HG03342 (cell line): Measurements from ENCODE around the gene PMEL.

Experiments
- ATAC-seq: cut with Tn5 transposase; IDR thresholded peaks from one replicate; pipeline ENCODE4 v1.9.1; 2021; ENCODE audit warnings: mild to moderate bottlenecking, moderate library complexity; ENCODE audit not compliant: unreplicated experiment

Gene PMEL

DNA sequence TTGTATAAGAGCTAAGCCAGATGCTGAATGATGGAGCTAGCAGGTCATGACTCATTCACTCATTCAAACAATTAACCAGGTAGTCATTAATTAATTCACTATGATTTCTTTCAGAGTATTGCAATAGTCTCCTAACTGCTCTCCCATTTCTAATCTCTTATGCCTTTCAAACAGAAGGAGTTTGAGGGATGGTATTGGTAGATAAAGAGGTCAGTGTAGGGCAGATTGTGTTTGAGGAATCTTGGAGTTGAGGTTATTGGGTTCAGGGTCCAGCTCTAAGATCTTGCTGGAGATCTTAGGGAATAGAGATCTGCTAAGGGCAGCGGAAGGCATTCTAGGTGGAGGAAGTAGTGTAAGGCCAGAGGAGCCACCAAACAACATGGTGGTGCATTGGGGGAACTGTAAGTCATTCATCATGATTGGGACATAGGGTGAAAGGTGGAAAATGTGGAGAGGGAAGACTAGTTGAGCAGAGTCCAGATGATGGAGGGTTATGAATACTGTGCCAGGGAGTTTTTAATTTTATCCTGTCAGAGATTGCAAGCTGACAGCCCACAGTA lies 23.2 kb downstream of the PMEL start:
- no peak for ATAC-seq

DNA sequence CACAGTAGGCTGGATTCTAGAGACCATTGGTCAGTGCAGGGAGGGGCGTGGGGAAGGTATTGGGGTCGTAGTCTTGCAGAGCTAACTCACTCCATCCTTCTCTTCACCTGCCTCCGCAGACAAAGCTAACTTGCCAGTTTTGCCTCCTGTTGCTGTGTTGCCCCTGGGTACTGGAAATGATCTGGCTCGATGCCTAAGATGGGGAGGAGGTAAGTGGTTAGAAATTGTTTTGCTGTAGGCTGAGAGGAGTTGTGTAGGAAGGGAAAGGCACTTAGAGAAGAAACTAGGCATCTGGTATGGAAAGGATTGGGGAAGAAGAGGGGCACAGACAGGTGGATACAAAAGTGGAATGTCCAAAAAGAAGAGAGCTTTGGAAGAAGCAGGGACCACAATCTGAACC lies 23.8 kb downstream of the PMEL start:
- no peak for ATAC-seq

DNA sequence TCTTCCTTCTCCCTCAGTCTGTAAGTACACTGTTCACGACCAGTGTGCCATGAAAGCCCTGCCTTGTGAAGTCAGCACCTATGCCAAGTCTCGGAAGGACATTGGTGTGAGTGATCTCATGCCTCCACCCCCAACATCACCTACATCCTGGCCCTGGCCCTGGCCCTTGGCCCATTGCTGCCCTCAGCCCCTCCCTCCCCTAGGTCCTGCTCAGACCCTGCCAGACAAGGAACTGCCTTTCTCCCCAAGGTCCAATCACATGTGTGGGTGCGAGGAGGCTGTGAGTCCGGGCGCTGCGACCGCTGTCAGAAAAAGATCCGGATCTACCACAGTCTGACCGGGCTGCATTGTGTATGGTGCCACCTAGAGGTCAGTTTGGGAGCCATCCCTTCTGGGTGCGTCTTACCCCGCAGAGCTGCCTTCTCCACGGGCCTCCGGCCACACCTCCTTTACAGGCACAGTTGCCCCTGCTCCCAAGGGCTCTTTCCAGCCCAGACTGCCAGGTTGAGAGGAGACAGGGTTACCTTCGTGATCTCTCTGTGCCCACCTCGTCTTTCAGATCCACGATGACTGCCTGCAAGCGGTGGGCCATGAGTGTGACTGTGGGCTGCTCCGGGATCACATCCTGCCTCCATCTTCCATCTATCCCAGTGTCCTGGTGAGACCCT lies 25.6 kb downstream of the PMEL start:
- ATAC-seq = peak; percentile 99

DNA sequence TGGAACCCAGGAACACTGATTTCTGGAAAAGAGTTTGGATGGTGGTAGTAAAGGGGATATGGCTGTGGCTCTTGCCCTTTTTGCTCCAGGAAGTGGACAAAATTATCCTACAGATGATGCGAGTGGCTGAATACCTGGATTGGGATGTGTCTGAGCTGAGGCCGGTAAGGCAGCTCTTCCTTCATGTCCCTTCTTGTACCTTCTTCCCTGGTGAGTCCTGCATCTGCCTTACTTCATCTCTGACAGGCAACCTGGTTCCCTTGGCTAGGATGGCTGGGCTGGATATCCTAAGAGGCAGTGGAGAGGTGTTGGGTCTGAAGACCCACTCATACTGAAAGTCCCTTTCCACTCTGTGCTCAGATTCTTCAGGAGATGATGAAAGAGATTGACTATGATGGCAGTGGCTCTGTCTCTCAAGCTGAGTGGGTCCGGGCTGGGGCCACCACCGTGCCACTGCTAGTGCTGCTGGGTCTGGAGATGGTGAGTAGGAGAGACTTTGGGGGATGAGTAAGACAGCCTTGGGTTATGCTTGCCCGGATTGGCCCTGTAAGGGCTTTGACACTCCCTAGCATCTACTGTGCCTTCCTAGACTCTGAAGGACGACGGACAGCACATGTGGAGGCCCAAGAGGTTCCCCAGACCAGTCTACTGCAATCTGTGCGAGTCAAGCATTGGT lies 26.9 kb downstream of the PMEL start:
- ATAC-seq = no peak

DNA sequence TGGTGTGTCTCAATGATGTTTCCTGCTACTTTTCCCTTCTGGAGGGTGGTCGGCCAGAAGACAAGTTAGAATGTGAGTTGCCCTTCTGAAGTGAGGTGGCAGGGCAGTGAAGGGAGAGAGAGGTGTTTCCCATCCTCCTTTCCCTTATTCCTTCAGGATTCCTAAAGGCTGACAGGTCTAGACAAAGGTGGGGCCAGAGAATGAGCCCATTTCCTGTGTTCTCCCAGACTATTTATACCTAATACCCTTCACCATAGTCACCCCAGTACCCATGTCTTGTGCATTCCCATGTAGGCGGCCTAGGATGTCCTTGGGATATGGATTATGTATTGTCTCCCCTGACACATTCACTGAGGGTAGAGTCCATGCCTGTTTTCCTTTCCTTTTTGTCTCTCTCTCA lies 27.9 kb downstream of the PMEL start:
- no peak for ATAC-seq

DNA sequence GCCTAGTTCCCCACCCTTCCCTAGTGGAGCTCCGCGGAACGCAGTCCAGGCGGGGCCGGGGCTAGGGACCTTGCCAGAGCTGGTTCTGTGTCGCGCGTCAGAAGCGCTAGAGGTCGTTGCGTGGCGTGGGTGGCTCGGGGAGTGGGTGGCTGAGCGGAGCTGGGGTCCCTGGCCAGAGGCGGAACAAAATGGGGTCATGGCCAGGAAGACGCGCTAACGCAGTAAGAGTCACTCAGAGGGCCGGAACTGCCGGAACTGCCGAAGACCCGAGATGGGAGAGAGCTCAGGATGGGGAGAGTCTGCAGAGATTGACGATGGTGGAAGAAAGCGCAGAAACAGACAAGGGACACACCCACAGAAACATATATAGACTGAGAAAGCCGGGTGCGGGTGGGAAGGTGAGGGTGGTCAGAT lies 30.1 kb downstream of the PMEL start:
- no peak for ATAC-seq

DNA sequence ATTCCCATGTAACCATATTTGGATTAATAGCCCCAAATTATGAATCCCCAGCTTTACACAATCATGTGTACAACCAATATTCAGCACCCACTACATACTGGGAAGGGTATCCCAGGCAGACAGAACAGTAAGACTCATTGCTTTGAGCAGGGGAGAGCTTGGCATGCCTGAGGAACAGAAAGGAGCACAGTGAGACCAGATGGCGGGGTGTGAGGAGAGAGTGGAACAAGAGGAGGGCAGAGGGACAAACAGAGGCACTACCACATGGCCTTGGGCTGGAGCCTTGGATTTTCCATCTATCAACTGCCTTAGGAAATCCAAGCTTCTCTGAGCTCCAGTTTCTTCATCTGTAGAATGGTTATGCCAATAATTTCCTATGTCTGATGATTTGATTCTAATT lies 31.1 kb downstream of the PMEL start:
- no peak for ATAC-seq

DNA sequence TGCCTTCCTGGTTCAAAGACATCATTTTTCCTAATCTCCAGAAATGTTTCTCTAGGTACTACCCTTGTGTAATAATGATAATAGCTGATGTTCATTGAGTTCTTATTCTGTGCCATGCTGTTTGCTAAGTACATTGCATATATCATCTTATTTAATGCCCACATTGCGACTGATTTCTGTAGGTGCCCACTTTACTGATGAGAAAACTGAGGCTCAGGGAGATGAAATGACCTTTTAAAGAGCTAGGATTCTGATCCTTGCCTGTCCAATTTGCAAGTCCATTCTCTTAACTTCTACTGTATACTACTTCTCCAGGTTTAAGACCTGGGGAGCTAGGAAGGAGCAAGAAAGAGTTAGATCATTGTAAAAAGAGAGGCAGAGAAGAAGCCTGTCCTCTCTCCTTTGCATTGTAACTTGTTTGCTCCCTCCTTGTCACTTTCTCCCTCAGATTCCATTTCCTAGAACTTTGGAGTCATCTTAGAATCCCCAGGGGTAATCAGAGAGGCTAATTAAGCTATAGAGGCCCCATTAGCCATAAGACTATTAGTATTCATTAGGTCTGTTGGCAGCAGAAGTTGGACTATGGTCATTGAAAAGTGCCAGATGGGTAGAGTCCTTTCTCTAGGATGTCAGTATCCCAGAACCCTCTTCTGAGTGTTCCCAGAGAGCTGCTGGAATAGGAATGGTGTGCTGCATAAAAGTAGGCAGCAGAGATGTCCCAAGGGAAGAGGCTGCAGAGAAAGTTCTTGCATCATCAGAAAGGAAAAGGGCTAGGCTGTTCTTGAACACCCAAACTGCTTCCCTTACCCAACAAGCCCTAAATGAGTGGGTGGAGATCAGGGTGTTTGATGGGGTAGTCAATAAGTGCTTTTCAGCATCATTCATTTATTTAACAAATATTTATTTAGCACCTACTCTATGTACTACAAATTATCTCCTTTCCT lies 31.8 kb downstream of the PMEL start:
- no peak for ATAC-seq

DNA sequence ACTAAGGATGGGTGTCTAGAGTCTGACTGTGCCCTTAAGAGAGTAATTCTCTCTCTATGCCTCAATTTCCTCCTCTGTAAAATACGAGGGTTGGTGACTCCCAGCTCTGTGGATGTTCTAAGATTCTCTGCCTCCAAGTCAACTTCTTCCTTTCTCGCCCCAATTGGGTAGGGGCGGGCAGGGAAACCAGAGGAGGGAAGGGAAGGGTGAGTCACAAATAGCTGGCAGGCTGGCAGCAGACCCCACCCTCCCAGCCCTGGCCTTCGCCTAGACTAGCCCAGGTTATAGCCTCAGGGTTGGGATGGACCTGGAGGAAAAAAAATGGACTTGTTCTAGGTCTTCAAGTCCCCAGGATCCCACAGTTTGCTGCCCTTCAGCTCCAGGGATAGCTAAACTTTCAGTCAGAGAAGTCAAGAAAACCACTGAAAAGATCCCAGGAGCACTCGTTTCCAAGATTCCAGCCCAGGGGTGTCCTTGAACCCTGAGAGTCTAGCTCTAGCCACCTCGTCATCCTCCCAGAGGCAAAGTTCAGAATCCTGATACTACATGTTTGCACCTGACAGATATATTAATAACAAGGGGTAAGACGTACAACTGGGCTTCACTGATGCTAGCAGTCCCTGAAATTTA lies 32.6 kb downstream of the PMEL start:
- ATAC-seq = no peak

DNA sequence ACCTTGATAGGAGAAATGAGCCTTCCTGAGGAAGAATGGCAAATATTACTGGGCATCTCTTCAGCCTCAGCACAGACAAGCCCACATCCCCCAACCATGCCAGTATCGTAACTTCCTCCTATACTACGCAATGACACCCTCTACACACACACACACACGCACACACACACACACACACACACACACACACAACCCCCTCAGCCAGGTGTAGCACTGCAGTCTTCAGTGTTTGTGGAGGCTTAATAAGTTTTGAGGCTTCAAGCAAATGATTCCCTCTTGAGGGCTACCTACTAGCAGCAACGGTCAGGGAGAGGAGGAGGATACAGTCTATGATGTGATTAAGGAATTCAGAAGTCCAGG lies 33.3 kb downstream of the PMEL start:
- no peak for ATAC-seq

DNA sequence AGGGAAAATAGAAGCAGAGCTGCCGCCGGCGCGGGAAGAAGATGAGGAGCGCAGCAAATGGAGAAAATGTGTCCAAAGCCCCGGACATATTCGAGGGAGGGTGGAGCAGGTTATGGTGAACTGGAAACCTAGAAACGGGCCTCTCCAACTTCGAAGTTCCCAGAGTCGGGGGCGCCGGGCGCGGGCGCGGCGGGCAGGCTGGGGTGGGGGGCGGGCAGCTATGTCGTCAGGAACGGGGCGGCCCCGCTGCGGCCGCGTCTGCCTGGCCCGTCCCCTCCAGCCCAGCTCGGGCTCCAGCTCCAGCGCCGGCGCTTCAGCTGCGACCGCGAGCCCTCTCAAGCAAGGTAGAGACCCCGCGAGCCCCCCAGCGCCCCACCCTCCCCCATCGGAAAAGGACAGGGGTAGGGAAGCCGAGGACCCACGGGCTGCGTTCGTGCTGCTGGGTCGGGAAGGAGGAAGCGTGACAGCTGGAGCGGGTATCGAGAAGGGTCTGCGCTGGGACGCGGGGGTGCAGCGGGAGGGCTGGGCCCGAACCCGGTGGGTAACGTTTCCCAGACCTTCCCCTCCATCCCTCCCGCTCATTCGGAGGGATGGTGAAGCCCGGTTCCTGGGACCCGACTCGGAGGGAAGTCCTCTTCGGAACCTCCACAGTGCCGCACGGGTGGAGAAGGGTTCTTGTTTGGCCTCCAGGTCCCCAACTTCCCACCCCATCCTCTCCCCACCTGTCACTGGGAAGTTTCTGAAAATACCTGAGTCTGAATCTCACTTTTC lies 33.9 kb downstream of the PMEL start:
- no peak for ATAC-seq

DNA sequence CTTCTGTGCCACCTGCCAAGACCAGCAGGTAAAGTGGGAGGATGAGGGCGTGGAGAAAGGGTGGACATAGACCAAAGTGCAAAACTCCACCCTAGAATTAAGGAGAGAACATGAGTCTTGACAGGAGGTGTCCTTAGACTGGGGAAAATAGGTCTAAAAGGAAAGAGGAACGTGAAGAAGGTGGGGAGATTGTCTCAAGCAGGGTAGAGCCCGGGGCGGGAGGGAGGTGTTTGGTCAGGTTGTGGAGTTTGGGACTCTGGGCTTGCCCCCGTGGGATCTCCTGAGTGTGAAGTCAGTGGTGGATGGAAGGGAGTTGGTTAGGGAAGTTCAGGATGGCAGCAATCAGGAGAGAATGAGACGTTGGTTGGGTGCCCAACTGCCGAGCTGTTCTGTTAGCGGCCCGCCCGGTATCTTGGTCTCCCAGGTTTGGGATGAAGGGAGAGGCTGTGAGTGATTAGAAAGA lies 34.5 kb downstream of the PMEL start:
- no peak for ATAC-seq

DNA sequence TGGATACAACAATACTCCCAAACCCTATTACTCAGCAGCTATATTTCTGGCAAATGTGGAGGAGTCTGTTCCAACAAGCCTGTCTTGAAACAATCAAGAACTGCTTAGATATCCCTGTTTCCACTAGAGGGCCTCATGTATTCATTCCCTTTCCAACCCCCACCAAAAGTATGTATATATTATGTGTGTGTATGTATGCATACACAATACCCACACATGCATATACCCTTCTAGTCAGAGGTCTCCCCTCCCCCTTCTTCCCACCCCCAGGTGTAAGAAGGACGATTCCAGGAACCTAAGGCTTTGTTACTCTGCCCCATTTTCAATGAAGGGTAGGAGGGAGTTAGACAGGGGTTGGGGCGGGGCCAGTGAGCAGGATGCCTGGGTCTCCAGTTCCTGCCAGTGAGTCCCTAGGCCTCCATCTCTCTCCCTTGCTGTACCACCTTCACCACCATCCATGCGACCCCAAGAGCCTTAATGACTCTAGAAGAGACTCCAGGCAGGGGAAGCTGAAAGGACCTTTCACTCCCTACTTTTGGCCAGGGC lies 35.0 kb downstream of the PMEL start, which contains the start of gene DGKA:
DGKA (plus strand) TSS at position 392 of the 546 bp plus-strand sequence. CDS start 5,342 bp downstream, outside the sequence.
- no peak for ATAC-seq

DNA sequence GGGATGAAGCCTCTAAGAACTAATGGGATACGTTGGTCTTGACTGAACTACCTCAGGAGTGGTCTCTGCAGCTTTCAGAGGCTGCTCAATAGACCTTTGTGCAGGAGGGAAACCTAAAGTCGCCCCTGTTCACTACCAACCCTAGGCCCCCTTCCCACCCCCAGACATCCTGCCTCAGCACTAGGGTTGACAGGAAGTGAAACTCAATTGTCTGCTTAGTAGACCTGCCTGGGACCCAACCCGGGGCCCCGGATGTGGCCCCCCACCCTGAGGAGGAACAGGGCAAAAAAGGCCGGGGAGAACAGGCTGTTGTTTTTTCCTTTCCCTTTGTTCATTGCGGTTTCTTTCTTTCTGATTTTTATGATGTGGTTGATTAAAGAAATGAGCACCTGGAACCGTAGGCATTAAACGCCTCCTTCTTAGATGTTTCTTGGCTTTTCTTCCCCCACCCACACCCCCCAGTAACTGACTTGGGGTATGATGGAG lies 36.5 kb downstream of the PMEL start:
- peak; percentile 46 for ATAC-seq

DNA sequence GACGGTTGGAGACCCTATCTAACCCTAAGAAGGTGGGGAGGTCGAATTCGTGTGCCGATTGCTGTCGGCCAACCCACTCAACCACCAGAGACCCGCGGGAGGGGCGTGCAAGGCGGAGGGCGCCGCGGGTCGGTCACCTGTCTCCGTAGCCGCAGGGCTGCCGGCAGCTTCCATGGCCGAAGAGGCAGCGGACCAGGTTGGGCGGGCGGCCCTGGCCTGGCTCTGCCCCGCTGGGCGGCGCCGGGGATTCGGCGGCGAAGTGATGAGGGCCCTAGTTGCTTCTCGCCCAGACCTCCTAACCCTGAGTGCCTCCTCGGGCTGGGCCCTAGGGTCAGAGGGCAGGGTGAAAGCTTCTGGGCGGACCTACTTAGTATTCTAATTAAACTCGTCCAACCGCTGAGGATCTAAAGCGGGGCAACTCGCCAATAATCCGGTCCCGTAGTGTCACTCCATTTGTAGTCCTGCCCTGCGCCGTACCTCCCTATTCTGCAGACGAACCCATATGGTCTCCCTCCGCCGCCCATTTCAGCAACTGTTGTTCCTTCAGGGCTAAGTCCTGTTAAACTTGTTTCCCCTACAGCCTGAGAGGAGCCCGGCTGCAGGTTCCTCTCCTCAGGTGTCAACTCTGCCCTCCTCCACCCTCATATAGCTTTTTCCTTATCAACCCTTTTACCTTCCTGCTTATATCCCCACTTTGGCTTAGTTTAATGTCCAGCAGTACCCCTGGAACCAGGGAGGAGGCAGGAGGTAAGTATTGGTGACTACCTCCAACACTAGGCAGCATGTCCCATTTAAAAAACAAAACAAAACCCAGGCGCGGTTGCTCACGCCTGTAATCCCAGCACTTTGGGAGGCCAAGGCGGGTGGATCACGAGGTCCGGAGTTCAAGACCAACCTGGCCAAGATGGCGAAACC lies 38.0 kb downstream of the PMEL start, which contains the start of gene PYM1:
PYM1 (minus strand) TSS at position 307 of the 915 bp plus-strand sequence; CDS start at position 174, 133 bp downstream.
- ATAC-seq = peak; percentile 21

DNA sequence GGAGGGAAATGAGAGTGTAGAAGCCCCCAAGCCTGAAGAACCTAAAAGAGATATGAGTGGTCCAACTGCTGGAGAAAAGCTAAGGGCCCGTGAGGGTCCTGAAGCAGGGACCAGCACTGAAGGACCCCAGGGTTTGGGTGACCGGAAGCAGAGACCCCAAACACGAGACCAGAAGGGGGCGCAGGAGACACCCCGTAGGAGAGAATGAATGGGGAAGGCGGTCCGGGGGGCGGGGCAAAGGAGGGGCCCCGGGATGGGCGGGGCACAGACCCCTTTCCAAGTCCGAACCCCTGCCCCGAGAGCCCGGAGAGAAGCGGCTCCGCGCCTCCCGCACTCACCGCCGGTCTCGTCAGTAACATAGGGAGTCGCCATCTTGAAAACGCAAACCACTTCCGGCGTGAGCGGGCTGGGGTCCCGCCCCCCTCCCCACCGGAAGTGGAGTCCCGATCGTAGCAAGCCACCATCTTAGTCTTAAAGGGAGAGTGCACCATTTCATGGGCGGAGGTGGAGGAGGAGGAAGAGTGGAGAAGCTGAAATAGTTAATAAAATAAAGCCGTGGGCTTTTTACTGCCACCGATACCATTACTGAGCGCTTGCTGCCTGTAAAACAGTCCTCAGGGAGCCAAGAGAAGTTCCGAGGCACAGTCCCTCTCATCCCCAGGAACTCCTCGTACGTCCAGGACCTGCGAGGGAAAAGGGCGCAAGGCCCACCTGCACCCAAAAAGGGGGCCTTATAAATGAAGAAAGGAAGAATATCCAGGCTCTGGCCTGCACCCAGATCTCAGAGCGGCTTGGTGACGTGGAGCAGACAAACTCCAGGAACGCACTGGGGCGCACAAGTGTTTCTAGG lies 38.9 kb downstream of the PMEL start:
- peak; percentile 39 for ATAC-seq
